ENCODE measurements around the gene NPIPA7.
"Not testable (repeated sequence)": the region's sequence is repeated elsewhere in the genome, so short reads cannot be mapped to it uniquely, and the experiment has no call there.

GRCh38 chr16:16441401-16441800 lies 62.5 kb downstream of the NPIPA7 start:
- TF ChIP-seq POLR2AphosphoS5 (IDR thresholded peaks at IDR 0.05; ENCODE audit: low read depth); CTCF (IDR thresholded peaks at IDR 0.05; ENCODE audit: insufficient read depth, low read length); GABPA (IDR thresholded peaks at IDR 0.05; ENCODE audit: low read depth): not testable (repeated sequence)
